ENCODE data around the gene TTC1. TPM values are rescaled to one million over a fixed set of nuclear protein-coding genes. Genes with fewer than 3 reads are reported as not detected.

Gene TTC1
- total and polyA plus RNA-seq, 9 of the 15 experiments (the other 6 are each of a cell fraction or from before 2014, with no cell fraction given), result 51.9 to 173 (median 87.7) TPM

- TF ChIP-seq GTF3C2 (IDR thresholded peaks at IDR 0.05; ENCODE audit: borderline replicate concordance, extremely low read depth, insufficient read length) (no peak), ETV1 (tag; conservative IDR thresholded peaks at IDR 0.05; ENCODE audit: low read depth) (peak; percentile 88), XRCC4 (IDR thresholded peaks at IDR 0.05; ENCODE audit: extremely low read depth, insufficient read depth, insufficient read length) (no peak), ZNF592 (IDR thresholded peaks at IDR 0.05) (no peak), TRIM24 (IDR thresholded peaks at IDR 0.05) (no peak), OTX1 (CRISPR knock-in tag; IDR thresholded peaks at IDR 0.05) (no peak), DEAF1 (CRISPR knock-in tag; IDR thresholded peaks at IDR 0.05) (no peak), GABPB1 (CRISPR knock-in tag; IDR thresholded peaks at IDR 0.05) (peak; percentile 95), SRF (CRISPR knock-in tag; IDR thresholded peaks at IDR 0.05) (peak in 1 of 2 experiments; percentile 91; a peak in 1 of 4 replicates), TEAD1 (CRISPR knock-in tag; IDR thresholded peaks at IDR 0.05) (no peak), PREB (CRISPR knock-in tag; IDR thresholded peaks at IDR 0.05) (no peak), RHOXF2B (CRISPR knock-in tag; conservative IDR thresholded peaks at IDR 0.05) (no peak), TAF7 (tag; IDR thresholded peaks at IDR 0.05) (peak; percentile 80), CTCF (IDR thresholded peaks at IDR 0.05 in 2 of 3, conservative IDR thresholded peaks at IDR 0.05 in 1 of 3; ENCODE audit: insufficient read depth in 2 of 3, low read depth in 1 of 3, low read length in 3 of 3) (no peak)
Measured at GRCh38 chr5:160008877-160009590, at the start of gene TTC1 (continued).

Measured in K562 (cell line).